Measurements from ENCODE around the gene TIMM10B.

DNA sequence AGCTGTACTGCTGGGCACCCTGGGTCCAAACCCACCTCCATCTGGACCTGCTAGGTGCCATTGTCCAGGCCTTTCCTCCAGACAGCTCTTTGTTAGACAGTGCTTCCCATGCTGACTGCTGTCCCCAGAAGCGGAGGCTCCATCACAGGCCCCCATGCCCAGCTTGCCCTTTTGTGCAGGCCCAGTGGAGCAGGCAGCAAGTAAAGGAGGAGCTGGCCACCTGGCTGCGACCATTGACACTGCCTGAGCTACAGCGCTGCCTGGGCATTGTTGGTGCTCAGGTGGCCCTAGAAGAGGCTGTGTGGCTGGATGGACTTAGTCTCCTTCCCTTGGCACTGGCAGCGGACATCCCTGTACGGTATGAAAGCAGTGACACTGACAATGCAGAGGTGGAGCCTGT is 17.2 kb downstream of the TIMM10B start:
- TF ChIP-seq, protein P1, sequence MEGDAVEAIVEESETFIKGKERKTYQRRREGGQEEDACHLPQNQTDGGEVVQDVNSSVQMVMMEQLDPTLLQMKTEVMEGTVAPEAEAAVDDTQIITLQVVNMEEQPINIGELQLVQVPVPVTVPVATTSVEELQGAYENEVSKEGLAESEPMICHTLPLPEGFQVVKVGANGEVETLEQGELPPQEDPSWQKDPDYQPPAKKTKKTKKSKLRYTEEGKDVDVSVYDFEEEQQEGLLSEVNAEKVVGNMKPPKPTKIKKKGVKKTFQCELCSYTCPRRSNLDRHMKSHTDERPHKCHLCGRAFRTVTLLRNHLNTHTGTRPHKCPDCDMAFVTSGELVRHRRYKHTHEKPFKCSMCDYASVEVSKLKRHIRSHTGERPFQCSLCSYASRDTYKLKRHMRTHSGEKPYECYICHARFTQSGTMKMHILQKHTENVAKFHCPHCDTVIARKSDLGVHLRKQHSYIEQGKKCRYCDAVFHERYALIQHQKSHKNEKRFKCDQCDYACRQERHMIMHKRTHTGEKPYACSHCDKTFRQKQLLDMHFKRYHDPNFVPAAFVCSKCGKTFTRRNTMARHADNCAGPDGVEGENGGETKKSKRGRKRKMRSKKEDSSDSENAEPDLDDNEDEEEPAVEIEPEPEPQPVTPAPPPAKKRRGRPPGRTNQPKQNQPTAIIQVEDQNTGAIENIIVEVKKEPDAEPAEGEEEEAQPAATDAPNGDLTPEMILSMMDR (IDR thresholded peaks at IDR 0.05), result no peak
- TF ChIP-seq EZH2 (IDR thresholded peaks at IDR 0.05) (no peak), EZH2phosphoT487 (IDR thresholded peaks at IDR 0.05) (no peak)
